ENCODE results near the gene ADORA2B.

The ADORA2B gene

GRCh38 chr17:16025202-16025601 lies 80.3 kb downstream of the ADORA2B start:
- Mint-ChIP-seq H3K27me3 (no peaks in the 10 kb centered on the region), H3K4me3 (no peak overlapping the region), H3K36me3 (peaks cover 30% of the 10 kb centered on the region), H3K4me1 (peaks cover 51% of the 10 kb centered on the region), H3K27ac (no peak overlapping the region), H3K9me3 (no peaks in the 10 kb centered on the region)
